Osteoblast (primary cell): ENCODE data around the gene KIF6. TPM values are rescaled to one million over a fixed set of nuclear protein-coding genes. Genes with fewer than 3 reads are reported as not detected.
"Not testable (repeated sequence)": the region's sequence is repeated elsewhere in the genome, so short reads cannot be mapped to it uniquely, and the experiment has no call there.

Experiments used
- DNase-seq: peaks from one replicate; pipeline ENCODE4 v3.0.0; 2011; ENCODE audit warnings: low spot score, mixed read lengths; ENCODE audit not compliant: insufficient read length; ENCODE audit errors: missing footprints
- H2AFZ ChIP-seq: 2 replicates; pipeline ENCODE4 v1.6.0; 2011; ENCODE audit warnings: mild to moderate bottlenecking, low read length
- H3K27ac ChIP-seq: 2 replicates; pipeline ENCODE4 v1.5.1; 2011; ENCODE audit warnings: mild to moderate bottlenecking, low read depth, low read length, moderate library complexity
- H3K27me3 ChIP-seq: 2 replicates; pipeline ENCODE4 v1.6.0; 2012; ENCODE audit warnings: mild to moderate bottlenecking, control low read depth, inconsistent platforms, low read length, moderate library complexity; ENCODE audit not compliant: insufficient read depth
- H3K36me3 ChIP-seq: 2 replicates; pipeline ENCODE4 v1.5.1; 2011; ENCODE audit warnings: mild to moderate bottlenecking, low read length, control low read depth, moderate library complexity; ENCODE audit not compliant: insufficient read depth
- H3K4me1 ChIP-seq: 2 replicates; pipeline ENCODE4 v1.5.1; 2011; ENCODE audit warnings: mild to moderate bottlenecking, low read length, control low read depth, moderate library complexity; ENCODE audit not compliant: insufficient read depth
- H3K4me2 ChIP-seq: 2 replicates; pipeline ENCODE4 v1.6.0; 2011; ENCODE audit warnings: mild to moderate bottlenecking, low read length; ENCODE audit not compliant: insufficient read depth
- H3K4me3 ChIP-seq: fragments of 200-600 bp; sonication (generic); 3 replicates; pipeline ENCODE4 v1.5.1; 2012; ENCODE audit warnings: mild to moderate bottlenecking, low read length, inconsistent platforms; ENCODE audit not compliant: insufficient read depth
- H3K79me2 ChIP-seq: 2 replicates; pipeline ENCODE4 v1.6.0; 2012; ENCODE audit warnings: mild to moderate bottlenecking, low read length, control low read depth, inconsistent platforms; ENCODE audit not compliant: insufficient read depth
- H3K9me3 ChIP-seq: 2 replicates; pipeline ENCODE4 v1.5.1; 2011; ENCODE audit warnings: low read depth, low read length, control low read depth
- H4K20me1 ChIP-seq: 2 replicates; pipeline ENCODE4 v1.6.0; 2012; ENCODE audit warnings: mild to moderate bottlenecking, low read length, control low read depth; ENCODE audit not compliant: insufficient read depth
- CTCF ChIP-seq: IDR thresholded peaks from 2 replicates; pipeline ENCODE4 v1.5.1; 2011; ENCODE audit warnings: mild to moderate bottlenecking, low read depth, low read length, moderate library complexity; ENCODE audit errors: extremely low read depth
- total RNA-seq: library from RNA; depleted of rRNA; stranded (reverse); fragments of >200 nt; gene quantifications from 2 replicates; pipeline ENCODE4 v1.2.3, GENCODE V29; 2012

Gene KIF6
- total RNA-seq, 1 donor: 1.4 TPM

GRCh38 chr6:39515006-39515405 lies 210.2 kb downstream of the KIF6 start:
- Histone ChIP-seq H3K27ac (no peak overlapping the region), H3K4me2 (no peak overlapping the region), H3K36me3 (no peaks in the 10 kb centered on the region), H3K9me3 (no peaks in the 10 kb centered on the region), H3K4me1 (no peaks in the 10 kb centered on the region), H2AFZ (no peak overlapping the region), H3K79me2 (no peaks in the 10 kb centered on the region), H3K27me3 (no peaks in the 10 kb centered on the region), H3K4me3 (no peak overlapping the region), H4K20me1 (no peaks in the 10 kb centered on the region)
- no peak for DNase-seq
- no peak for TF ChIP-seq CTCF

DNA sequence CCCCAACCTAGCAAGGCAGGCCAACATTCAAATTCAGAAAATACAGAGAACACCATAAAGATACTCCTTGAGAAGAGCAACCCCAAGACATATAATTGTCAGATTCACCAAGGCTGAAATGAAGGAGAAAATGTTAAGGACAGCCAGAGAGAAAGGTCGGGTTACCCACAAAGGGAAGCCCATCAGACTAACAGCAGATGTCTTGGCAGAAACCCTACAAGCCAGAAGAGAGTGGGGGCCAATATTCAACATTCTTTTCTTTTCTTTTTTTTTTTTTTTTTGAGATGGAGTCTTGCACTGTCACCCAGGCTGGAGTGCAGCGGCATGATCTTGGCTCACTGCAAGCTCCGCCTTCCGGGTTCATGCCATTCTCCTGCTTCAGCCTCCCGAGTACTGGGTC lies 215.4 kb downstream of the KIF6 start:
- H3K4me2 ChIP-seq, DNase-seq, H3K9me3 ChIP-seq, H2AFZ ChIP-seq, H3K79me2 ChIP-seq, H4K20me1 ChIP-seq, H3K27ac ChIP-seq, H3K4me3 ChIP-seq, H3K27me3 ChIP-seq, H3K4me1 ChIP-seq, H3K36me3 ChIP-seq: not testable (repeated sequence)

- Histone ChIP-seq H2AFZ (no peak overlapping the region), H3K27me3 (no peaks in the 10 kb centered on the region), H3K79me2 (no peaks in the 10 kb centered on the region), H3K4me3 (no peak overlapping the region), H3K4me2 (no peak overlapping the region), H4K20me1 (no peaks in the 10 kb centered on the region), H3K27ac (no peak overlapping the region), H3K9me3 (no peaks in the 10 kb centered on the region), H3K36me3 (no peaks in the 10 kb centered on the region), H3K4me1 (no peaks in the 10 kb centered on the region)
- DNase-seq: no peak
- TF ChIP-seq CTCF: no peak
These were observed 216.7 kb downstream of the KIF6 start for GRCh38 chr6:39508515-39508914.

DNA sequence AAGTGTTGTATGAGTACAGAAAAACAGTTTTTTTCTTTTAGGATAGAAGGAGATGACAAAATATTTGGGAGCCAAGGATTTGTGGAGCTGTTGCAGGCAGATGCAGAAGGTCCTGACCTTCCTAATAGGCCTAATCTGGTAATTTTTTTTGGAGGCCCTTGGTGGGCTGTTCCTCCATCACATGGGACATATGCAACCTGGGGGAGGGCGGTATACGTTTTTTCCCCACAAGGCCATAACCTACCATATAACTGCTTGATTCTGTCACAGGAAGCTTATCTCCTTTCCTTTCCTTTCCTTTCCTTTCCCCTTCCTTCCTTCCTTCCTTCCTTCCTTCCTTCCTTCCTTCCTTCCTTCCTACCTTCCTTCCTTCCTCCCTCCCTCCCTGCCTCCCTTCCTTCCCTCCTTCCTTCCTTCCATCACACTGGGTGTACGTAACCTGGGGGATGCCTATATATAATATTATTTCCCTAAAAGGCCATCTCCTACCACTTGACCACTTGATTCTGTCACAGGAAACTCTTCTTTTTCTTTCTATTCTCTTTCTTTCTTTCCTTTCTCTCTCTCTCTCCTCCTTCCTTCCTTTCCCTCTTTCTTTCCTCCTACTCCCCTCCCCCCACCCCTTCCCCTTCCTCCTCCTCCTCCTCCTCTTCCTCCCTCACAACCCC lies 217.7 kb downstream of the KIF6 start:
- H3K79me2 ChIP-seq: no peaks in the 10 kb centered on the region
- no peaks in the 10 kb centered on the region for H3K36me3 ChIP-seq
- no peak overlapping the region for H3K4me2 ChIP-seq
- H3K4me1 ChIP-seq: no peaks in the 10 kb centered on the region
- no peak for DNase-seq
- no peaks in the 10 kb centered on the region for H3K9me3 ChIP-seq
- H3K4me3 ChIP-seq: no peak overlapping the region
- no peaks in the 10 kb centered on the region for H3K27me3 ChIP-seq
- no peak for TF ChIP-seq CTCF
- H2AFZ ChIP-seq: no peak overlapping the region
- no peak overlapping the region for H3K27ac ChIP-seq
- H4K20me1 ChIP-seq: no peaks in the 10 kb centered on the region

GRCh38 chr6:39502362-39502955 lies 222.7 kb downstream of the KIF6 start:
- not testable (repeated sequence) for H3K27me3 ChIP-seq, H3K36me3 ChIP-seq, H3K4me2 ChIP-seq, H3K79me2 ChIP-seq, DNase-seq, H3K4me1 ChIP-seq, H3K9me3 ChIP-seq, H2AFZ ChIP-seq, H4K20me1 ChIP-seq, H3K4me3 ChIP-seq, H3K27ac ChIP-seq
